Skin epidermis (tissue), 12 donors: ENCODE results near the gene HMGN3.

Experiments
- H3K27ac ChIP-seq, 21 experiments: fragments of 200-600 bp; sonication (generic) in 11 of 21; one replicate each; pipeline ENCODE4 v1.5.0; 2020; ENCODE audit warnings: mild to moderate bottlenecking in 3 of 21, inconsistent platforms in 2 of 21, moderate library complexity in 2 of 21
- H3K4me3 ChIP-seq, 7 experiments: fragments of 200-600 bp; sonication (generic) in 2 of 7; one replicate each; pipeline ENCODE4 v1.5.0; 2020; ENCODE audit warnings: inconsistent platforms in 2 of 7, mild to moderate bottlenecking in 2 of 7, moderate library complexity in 1 of 7

HMGN3 gene

DNA sequence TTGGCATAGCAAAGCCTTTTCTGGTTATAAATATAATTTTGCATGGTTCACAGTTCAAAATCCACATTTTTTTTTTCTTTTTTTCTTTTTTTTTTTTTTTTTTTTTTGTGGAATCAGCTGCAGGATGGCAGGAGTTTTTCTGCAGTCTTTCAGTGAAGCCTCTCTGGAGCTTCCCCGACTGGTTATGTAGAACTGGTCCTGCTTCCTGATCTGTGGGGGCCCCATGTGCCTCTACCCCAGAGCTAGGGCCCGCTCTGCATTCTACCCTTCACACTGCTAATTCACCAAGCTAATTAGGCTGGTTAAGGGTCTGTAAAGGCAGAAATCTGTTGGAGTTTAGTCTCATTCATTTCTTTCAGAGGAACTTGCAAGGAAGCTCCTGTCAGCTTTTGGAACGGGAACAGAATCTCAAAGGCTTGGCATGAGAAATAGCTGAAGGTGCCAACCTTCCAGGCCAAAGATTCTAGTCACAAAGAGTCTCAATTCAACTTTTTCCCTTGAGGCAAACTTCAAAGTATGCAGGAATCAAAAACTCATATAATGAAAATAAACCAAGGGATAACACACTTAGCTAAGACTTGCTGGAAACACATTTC, 45.5 kb downstream of the HMGN3 start:
- Histone ChIP-seq H3K4me3 (no peak overlapping the region), H3K27ac (no peak overlapping the region)

GRCh38 chr6:79188107-79188506, 46.4 kb downstream of the HMGN3 start:
- no peak overlapping the region for H3K27ac ChIP-seq

GRCh38 chr6:79186564-79186963, 47.9 kb downstream of the HMGN3 start:
- no peak overlapping the region for H3K27ac ChIP-seq
- H3K4me3 ChIP-seq, result no peak overlapping the region

More at GRCh38 chr6:79188107-79188506, 46.4 kb downstream of the HMGN3 start:
- H3K4me3 ChIP-seq, result no peak overlapping the region

GRCh38 chr6:79184641-79185040, 49.8 kb downstream of the HMGN3 start:
- no peak overlapping the region for H3K27ac ChIP-seq
- H3K4me3 ChIP-seq, result no peak overlapping the region

DNA sequence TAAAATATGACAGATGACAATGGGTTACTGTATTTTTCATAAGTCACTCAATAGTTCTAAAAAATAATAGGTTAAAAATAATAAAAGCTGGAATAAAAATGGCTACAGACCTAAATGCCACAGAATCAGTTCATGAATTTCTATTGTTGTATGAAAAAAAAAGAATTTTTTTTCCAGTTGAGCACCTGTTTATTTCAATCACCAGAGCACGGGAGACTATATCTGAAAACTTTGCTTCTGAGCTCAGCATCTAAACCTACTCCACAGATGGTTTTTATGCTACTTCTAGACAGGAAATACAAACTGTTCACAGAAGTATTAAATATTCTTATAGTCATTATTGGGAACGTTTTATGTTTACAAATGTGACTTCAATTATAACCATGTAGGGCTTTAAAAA, 50.4 kb downstream of the HMGN3 start:
- H3K27ac ChIP-seq, result no peak overlapping the region
- H3K4me3 ChIP-seq, result no peak overlapping the region

GRCh38 chr6:79180052-79180451, 54.4 kb downstream of the HMGN3 start:
- H3K4me3 ChIP-seq, result no peak overlapping the region
- no peak overlapping the region for H3K27ac ChIP-seq

- Histone ChIP-seq H3K4me3 (no peak overlapping the region), H3K27ac (no peak overlapping the region)
Observed at GRCh38 chr6:79173378-79173777, 61.1 kb downstream of the HMGN3 start.

DNA sequence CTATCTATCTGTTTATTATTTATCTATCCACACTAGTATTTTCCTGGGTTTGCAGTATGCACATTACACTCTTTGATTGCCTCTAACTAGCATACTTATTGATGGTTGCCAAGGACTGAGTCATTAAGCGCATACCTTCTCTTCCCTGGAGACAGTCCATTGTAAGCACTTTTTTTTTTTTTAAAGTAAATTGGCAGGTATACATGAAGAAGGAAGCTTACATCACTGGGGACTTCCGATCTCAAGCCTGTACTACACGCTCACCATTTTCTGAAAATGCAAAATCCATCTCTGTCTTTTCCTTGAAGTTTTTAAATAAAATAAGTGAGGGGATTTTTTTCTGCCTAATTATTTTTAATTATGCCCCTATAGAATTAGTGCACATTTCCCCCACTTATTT, 63.5 kb downstream of the HMGN3 start:
- H3K27ac ChIP-seq, result no peak overlapping the region

GRCh38 chr6:79170431-79170830, 64.1 kb downstream of the HMGN3 start:
- Histone ChIP-seq H3K27ac (no peak overlapping the region), H3K4me3 (no peak overlapping the region)

More for the DNA sequence above, 63.5 kb downstream of the HMGN3 start:
- H3K4me3 ChIP-seq, result no peak overlapping the region

DNA sequence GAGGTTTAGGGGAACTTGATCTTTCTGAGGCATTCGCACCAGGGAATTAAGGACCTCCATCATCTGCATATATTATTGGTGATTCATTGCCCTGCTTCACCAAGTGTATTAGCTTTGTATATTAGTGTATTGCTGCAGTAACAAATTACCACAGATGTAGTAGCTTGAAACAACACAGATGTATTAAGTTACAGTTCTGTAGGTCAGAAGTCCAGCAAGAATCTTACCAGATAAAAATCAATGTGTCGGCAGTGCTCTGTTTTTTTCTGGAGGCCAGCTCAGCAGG, 65.8 kb downstream of the HMGN3 start:
- Histone ChIP-seq H3K27ac (no peak overlapping the region), H3K4me3 (no peak overlapping the region)

DNA sequence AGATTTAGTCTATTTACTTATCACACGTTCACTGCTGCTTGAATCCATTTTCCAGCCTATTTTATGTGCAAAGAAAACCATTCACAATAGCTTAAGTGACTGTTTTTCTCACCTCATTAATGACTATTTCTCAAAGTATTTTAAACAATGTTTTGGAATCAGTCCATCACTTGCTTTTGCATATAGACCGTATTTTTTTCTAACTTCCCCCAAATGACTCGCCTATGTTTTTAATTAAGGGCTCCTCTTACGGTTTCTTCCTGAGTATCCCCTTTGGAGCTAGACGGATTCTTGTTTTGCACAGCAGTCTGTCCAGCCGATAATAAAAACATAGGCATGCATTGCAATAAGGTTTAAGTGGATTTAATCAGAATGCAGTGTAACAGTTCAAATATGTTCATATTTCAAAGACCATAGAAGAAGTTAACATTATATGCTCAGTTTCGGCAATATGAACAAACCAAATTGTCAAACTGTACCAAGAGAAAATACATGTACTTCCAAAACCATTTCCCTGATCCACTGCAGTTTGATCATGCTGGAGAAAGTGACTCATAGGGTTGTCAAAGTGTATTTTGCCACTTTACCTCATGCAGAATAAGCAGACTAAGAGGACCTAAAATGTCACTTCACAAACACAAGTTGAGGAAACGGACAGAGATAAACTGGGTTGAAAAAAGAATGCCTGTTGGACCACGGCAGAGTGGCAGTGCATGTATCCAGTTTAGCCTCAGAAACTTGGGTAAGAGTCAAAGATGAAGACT, 66.4 kb downstream of the HMGN3 start:
- H3K27ac ChIP-seq, result no peak overlapping the region
- H3K4me3 ChIP-seq, result no peak overlapping the region

DNA sequence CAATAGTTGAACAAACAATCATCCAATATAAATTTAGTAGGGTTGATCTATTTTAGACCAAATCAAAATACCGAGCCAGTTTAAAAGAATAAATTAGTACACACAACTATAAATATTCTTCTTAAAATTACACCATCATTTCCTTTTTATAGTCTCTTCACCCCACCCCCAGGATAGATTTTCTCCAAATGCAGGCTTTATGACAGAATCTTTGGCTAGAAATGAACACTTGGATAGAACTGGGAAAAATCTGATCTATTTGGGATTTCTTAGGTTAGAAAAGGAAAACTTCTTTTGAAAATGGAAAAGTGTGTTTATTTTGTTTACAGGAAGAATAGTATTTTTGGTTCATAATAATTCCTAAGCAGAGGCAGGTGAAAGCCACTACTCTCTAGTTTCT, 74.6 kb downstream of the HMGN3 start:
- Histone ChIP-seq H3K4me3 (no peak overlapping the region), H3K27ac (no peak overlapping the region)

GRCh38 chr6:79158856-79159516, 75.5 kb downstream of the HMGN3 start:
- Histone ChIP-seq H3K27ac (no peak overlapping the region), H3K4me3 (no peak overlapping the region)

GRCh38 chr6:79157961-79158644, 76.4 kb downstream of the HMGN3 start:
- no peak overlapping the region for H3K4me3 ChIP-seq

DNA sequence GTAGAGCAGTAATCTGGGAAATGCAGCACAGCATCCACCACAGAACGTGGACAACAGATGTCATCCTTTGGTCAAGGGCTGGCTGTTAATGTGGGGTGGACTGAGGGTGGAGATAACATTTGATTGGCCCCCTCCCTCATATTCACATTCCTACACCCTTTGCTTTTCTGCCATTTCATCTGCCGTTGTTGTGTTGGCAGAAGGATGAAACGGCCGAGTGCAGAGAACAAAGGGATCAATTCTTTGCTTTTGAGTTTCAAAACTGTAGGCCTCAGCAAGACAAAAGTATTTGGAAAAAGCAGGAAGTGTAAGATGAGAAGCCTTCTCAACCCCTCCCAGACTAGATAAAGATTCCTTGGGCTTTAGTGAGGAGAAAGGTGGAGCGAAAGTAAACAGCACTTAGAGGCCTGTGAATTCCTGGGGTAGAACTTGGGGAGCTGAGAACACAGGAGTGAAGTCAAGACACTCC, 82.2 kb downstream of the HMGN3 start:
- Histone ChIP-seq H3K4me3 (no peak overlapping the region), H3K27ac (no peak overlapping the region)

More at GRCh38 chr6:79157961-79158644, 76.4 kb downstream of the HMGN3 start:
- H3K27ac ChIP-seq, result no peak overlapping the region
